Regular cardiac myocyte (primary cell): ENCODE results near the gene SMARCC2. TPM values are rescaled to one million over a fixed set of nuclear protein-coding genes. Genes with fewer than 3 reads are reported as not detected.

Source experiments
- total RNA-seq: library from RNA; depleted of rRNA; stranded (reverse); fragments of >200 nt; gene quantifications from 2 replicates; pipeline ENCODE4 v1.2.3, GENCODE V29; 2014

Gene SMARCC2
- 33.0 and 36.0 TPM in 2 replicates for total RNA-seq

DNA sequence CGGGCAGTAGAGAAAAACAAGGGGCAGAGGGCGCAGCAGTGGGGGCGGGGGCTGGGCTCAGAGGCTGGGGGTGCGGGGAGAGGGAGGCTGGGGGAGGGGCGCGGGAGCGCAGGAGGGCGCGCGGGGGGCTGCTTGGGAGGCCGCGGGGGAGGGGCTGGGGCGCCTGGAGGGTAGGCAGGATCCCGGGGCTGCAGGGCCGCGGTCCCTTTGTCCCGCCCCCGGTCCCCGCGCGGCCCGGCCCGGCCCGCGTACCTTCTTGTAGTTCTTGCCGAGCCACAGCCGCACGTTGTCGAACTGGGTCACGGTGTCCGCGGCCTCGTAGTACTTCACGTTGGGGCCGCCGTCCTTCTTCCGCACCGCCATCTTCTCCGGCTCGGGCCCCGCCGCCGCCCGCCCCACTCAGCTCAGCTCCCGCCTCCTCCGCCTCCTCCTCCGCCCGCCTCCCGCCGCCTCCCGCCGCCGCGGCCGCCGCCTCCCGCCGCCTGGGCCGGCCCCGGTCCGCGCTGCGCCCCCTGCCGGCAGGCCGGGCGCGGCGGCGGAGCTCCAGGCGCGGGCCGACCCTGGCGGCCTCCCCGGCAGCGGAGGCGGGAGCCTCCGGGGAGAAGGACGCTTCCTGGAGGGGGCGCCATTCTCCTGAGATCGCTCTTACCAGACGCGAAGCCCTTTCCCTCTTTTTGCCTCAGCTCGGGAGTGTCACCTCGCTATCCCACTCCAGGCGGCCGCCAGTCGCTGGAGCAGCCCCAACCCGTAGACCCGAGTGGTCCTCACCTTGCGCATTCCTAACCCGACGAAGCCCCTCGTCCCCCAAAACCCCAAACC lies at the start of gene SMARCC2:
Gene SMARCC2, minus strand, starts transcription at position 385 of the 819 bp plus-strand sequence. Its CDS starts 22 bp downstream, at position 363.

DNA sequence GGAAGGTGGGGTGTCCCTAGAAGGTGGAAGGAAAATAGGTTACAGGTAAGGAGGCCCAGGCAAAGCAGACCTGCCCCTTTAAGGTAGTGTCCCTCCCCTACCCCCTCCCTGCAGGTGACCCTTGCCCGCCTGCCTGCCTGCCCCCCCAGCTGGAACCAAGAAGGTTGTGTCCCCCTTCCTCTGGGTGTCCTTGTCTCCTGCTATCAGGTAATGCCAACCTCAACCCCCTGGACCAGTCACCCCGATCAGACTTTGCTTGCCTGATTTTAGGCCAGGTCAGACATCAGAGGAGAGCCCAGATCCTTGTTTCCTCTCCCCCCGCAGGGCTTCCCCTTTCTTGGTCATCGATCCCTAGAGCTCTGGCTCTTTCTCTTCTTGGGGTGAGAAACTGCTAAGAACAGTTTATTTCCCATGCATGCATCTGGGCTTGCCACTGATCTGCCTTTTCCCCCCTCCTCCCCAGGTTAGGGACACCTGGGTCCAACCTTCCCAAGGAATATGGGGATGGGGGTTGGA lies 40.7 kb upstream of the SMARCC2 start, which contains the start of gene SLC39A5:
Gene SLC39A5, plus strand, starts transcription at position 136 of the 516 bp plus-strand sequence. CDS start 1,224 bp downstream, outside the sequence.

DNA sequence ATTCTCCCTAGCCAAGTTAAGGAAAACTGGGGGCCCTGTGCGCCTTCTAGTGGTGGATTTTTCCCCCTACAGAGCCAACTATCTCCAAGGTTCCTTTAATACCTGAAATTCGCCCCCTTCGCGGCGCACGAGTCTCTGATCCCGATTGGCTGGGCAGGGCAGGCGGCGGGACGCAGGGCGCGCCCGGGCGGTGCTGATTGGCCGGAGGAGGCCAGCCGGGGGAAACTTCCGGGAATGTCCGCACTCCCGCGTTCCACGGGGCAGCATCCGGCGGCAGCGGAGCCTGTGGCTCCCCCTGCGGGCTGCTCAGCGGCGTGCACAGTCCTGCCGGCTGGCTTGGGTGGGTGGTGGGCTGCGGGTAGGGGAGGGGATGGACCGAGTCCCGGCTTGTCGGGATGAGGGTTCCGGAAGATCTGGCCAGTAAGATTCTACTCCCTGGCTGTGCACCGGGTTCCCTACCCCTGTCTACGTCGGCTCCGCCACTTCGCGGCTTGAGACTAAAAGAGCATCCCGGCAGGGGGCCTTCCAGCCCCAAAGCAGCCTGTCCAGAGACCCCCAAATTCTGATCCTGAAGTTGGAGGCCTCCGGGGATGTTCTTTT lies 34.9 kb upstream of the SMARCC2 start, which contains the start of gene NABP2:
Gene NABP2, plus strand, starts transcription at position 241 of the 600 bp plus-strand sequence. CDS start 515 bp downstream, outside the sequence.

DNA sequence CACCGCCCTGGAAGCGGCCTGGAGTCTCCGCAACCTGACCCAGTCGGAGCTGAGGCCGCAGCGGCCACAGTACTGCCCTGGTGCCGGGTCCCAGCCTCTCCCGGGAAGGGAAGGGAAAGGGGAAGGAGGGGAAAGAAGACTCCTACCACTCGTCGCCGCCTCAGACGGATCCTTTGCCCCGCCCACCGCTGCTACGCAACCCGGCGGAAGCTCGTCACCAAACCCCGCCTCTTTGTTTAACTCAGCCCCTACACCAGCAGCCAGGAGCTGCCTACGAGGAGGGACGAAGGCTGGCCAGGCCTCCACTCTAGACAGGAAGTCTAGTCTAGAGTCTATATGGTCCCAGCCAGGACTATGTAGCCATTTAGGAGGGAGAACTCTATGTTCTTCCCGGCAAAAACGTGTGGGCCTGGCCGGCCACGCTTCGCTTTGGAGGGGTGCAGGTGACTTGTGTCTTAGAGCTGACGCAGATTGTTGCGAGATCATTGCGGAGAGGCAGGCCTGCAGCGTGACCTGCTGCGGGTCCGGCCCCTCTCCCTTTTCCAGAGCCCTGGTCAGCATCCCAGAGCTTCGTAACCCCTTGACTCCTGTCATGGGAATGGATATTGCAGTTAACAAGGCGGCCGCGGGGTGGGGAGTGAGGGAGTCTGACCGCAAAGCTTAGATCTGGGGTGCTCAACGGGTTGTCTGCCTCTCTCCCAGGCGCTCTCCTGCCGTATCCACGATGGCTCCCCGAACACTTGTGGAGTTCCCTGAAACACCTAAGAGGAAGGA lies 32.7 kb upstream of the SMARCC2 start, which contains the start of gene RNF41:
Gene RNF41, minus strand, starts transcription at position 166 of the 774 bp plus-strand sequence. CDS start 7,875 bp downstream, outside the sequence.

DNA sequence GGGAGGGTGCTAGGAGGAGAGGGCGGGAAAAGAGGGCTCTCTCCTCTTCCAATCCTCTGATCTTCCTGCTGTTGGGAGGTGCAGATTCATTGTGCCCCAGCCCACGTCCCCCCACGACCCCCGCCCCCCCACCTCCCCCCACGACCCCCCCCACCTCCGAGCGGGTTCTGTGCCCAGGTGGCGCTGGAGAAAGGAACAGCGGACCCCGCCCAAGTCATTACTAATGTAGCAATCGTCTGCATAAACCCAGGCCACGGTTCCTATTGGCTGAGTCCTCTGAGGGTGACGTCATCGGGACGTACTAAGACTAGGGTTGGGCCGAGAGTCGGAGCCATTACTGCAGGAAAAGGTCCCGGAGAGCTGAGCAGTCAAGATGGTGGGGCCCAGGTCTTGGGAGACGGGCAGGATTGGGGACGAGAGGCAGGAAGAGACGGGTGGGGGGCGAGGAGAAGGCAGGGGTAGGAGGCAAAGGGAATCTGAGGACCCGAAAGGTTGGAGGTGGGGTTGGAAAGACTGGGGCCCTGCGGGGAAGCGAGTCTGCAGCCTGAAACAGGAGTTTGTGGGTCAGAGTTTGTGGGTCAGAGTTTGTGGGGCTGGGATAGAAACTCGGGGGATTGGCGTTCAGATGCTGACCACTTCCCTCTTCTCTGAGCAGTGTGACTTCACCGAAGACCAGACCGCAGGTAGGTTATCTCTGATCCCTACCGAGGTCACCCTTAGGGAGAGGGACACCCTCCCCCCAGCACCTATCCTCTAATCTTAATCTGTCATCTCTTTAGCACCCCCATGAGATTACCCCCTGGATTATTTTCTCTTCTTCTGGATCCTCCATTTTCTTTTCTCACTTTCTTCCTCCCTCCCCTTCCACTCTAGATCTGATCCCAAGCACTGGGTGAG lies 31.0 kb downstream of the SMARCC2 start, which contains the start of gene MYL6:
Gene MYL6, plus strand, starts transcription at position 331 of the 897 bp plus-strand sequence. Its CDS starts 43 bp downstream, at position 374.

DNA sequence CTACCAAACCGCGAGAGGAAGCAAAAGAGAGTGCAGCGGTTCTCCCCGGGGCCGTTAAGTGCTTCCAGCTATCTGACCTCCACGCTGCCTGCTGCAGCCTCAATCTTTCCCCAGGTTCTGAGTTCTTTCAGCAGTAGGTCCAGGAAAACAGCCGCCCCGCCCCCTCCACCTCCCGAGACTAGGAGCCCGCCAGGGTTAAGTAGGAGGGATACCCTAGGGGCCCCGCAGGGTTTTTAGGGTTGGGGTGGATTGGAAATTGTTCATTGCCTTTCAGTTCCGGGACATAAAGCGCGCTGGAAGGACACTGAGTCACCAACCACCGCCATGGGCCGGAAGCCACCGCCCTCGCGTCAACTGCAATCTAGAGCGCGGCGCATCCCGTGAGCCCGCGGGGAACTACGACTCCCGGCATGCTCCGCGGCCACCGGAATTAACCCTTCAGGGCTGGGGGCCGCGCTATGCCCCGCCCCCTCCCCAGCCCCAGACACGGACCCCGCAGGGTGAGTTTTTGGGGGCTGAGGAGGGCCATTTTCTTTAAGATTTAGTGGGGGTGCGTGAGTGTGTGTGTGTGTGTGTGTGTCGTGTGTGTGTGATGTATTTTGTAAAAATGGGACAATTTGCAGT lies 37.0 kb downstream of the SMARCC2 start, which contains the start of gene MYL6B:
Gene MYL6B, plus strand, starts transcription at position 456 of the 624 bp plus-strand sequence. CDS start 1,332 bp downstream, outside the sequence.

DNA sequence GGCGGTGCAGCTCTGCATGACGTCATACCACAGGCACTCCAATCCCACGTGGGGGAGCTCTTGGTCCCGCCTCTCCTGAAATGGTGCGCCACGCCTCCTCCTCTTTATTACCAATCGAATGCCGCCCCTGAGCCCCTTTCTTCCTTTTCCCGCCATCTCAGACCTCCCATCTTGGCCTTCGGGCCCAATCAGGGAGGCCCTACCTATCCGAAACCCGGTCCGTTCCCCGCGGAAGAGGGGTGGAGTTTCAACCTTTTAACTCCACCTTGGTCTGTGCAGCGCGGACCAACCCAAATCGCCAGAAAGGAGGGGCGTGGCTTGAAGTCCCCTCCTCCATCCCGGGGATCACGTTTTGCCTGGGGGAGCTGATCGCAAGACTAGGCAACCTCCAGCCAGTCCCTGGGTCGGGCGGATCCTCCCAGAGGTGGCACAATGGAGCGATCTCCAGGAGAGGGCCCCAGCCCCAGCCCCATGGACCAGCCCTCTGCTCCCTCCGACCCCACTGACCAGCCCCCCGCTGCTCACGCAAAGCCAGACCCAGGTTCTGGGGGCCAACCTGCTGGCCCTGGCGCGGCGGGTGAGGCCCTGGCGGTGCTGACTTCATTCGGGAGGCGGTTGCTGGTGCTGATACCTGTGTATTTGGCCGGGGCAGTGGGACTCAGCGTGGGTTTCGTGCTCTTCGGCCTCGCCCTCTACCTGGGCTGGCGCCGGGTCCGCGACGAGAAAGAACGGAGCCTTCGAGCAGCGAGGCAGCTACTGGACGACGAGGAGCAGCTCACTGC lies 61.2 kb downstream of the SMARCC2 start, which contains the start of gene ESYT1:
Gene ESYT1, plus strand, starts transcription at position 380 of the 782 bp plus-strand sequence. Its CDS starts 53 bp downstream, at position 433.

DNA sequence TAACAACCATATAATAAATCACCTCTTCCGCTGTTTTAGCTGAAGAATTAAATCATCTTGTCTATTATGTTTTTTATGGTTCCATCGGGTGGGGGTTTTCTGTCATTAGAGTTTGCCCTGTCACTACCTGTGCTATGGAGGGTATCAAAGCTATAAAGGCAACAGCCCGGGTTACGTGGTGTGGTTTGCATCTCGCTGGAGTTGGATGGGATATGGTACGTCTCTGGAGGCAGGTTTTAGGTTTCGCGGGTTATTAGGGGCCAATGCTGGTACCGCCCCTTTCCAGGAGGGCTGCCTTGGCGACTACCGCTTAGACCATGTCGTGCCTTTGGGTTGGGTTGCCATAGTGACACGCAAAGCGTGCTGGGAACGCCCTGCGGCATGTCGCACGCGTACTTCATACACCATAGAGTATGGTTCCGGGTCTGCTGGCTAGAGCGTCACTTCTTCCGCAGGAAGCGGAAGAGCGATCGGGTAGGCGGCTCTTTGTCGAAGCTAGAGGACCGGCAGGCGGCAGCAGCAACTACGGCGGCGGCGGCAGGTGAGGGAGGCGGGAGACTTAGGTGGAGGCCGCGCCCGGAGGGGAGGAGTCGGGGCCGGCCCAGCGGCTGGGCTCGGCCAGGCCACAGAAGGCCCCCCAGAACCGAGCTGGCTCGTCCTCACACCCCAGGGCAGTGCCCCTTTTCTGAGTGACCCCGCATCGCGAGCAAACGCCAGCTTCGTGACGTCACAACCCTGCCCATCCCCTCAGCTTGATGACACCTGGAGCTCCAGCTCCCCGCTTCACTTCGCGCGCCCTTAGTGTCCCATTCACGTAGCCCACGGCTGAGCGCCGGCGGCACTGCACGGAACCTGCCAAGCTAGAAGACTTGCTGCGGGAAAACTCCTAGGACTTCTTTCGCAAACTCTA lies 71.2 kb downstream of the SMARCC2 start, which contains the start of gene ZC3H10:
Gene ZC3H10, plus strand, starts transcription at position 489 of the 910 bp plus-strand sequence. CDS start 2,297 bp downstream, outside the sequence.

DNA sequence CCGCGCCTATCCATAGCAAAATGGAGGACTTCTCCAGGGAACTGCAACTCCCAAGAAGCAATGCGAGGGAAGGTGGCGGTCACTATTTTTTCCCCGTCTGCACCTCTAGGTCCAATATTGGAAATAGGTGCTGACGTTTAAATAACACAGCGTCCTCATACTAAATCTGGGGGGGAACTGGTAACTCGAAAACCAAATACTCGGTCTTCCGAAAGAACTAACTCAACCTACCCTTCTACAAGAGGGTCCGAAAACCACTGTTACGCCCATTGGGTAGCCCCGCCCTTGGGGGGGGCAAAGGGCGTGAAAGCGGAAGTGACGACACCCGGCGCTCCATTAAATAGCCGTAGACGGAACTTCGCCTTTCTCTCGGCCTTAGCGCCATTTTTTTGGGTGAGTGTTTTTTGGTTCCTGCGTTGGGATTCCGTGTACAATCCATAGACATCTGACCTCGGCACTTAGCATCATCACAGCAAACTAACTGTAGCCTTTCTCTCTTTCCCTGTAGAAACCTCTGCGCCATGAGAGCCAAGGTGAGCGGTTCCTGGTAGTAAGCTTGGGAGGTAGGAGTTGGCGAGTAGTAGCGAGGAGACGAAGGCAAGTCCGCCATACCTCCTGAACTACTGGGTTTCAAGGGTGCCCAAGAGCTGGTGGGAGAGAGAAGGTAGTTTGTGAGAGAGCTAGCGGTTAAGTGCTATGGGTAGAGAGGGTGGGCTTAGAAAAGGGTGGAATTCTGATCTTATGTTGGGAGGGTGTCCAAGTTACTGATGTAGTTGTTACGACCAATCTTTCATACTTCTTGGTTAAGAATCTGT lies 72.8 kb downstream of the SMARCC2 start, which contains the start of gene RPL41:
Gene RPL41, plus strand, starts transcription at position 367 of the 815 bp plus-strand sequence.

Other genes starting within 250 kb of the SMARCC2 start
- 1.1 and 1.7 TPM in 2 replicates for gene PMEL, start 223.4 kb downstream of the SMARCC2 start, total RNA-seq
- 16.1 and 55.8 TPM in 2 replicates for gene CDK2, start 222.7 kb downstream of the SMARCC2 start, total RNA-seq
- gene RAB5B, start 215.4 kb downstream of the SMARCC2 start, total RNA-seq = 42.2 and 43.1 TPM in 2 replicates
- gene SUOX, start 192.2 kb downstream of the SMARCC2 start, total RNA-seq = 10.1 and 10.4 TPM in 2 replicates
- gene IKZF4, start 168.4 kb downstream of the SMARCC2 start, total RNA-seq = 0.58 and 2.0 TPM in 2 replicates
- gene RPS26, start 147.6 kb downstream of the SMARCC2 start, total RNA-seq = 664 and 693 TPM in 2 replicates
- 0.38 and 0.56 TPM in 2 replicates for gene ERBB3, start 109.3 kb downstream of the SMARCC2 start, total RNA-seq
- gene PA2G4, start 84.9 kb downstream of the SMARCC2 start, total RNA-seq = 84.0 and 204 TPM in 2 replicates
- gene RPL41, start 72.8 kb downstream of the SMARCC2 start, total RNA-seq = 2,066 and 2,753 TPM in 2 replicates
- gene ZC3H10, start 71.2 kb downstream of the SMARCC2 start, total RNA-seq = 4.0 and 5.6 TPM in 2 replicates
- 303 and 307 TPM in 2 replicates for gene ESYT1, start 61.2 kb downstream of the SMARCC2 start, total RNA-seq
- 35.7 and 60.0 TPM in 2 replicates for gene MYL6B, start 36.9 kb downstream of the SMARCC2 start, total RNA-seq
- gene MYL6, start 31.1 kb downstream of the SMARCC2 start, total RNA-seq = 1,570 and 2,884 TPM in 2 replicates
- 99.3 and 165 TPM in 2 replicates for gene RNF41, start 32.4 kb upstream of the SMARCC2 start, total RNA-seq
- gene NABP2, start 34.9 kb upstream of the SMARCC2 start, total RNA-seq = 20.9 and 28.8 TPM in 2 replicates
- 0.85 TPM in 1 of 2 replicates, not detected in the other for gene SLC39A5, start 40.6 kb upstream of the SMARCC2 start, total RNA-seq
- gene ANKRD52, start 68.9 kb upstream of the SMARCC2 start, total RNA-seq = 14.7 and 18.0 TPM in 2 replicates
- gene COQ10A, start 77.5 kb upstream of the SMARCC2 start, total RNA-seq = 3.3 and 5.9 TPM in 2 replicates
- 62.9 and 99.7 TPM in 2 replicates for gene CS, start 110.8 kb upstream of the SMARCC2 start, total RNA-seq
- gene CNPY2, start 126.5 kb upstream of the SMARCC2 start, total RNA-seq = 93.0 and 106 TPM in 2 replicates
- 10.0 and 27.3 TPM in 2 replicates for gene PAN2, start 144.5 kb upstream of the SMARCC2 start, total RNA-seq
- 0.28 and 0.38 TPM in 2 replicates for gene IL23A, start 149.4 kb upstream of the SMARCC2 start, total RNA-seq
- gene STAT2, start 170.6 kb upstream of the SMARCC2 start, total RNA-seq = 105 and 295 TPM in 2 replicates
- not detected in 2 replicates for gene APOF, start 173.4 kb upstream of the SMARCC2 start, total RNA-seq